Prostate gland (tissue), 2 donors: ENCODE measurements around the gene AUTS2. TPM values are rescaled to one million over a fixed set of nuclear protein-coding genes. Genes with fewer than 3 reads are reported as not detected.

Source experiments
- DNase-seq: peaks from one replicate; pipeline ENCODE4 v3.0.0-alpha.2; 2019; ENCODE audit warnings: low spot score
- H3K27ac ChIP-seq, 2 donors: fragments of 200-600 bp; sonication (generic); 2 replicates each; pipeline ENCODE4 v1.5.1; 2017 to 2019
- H3K27me3 ChIP-seq: fragments of 200-600 bp; sonication (generic); replicated peaks from 2 replicates; pipeline ENCODE4 v1.5.1; 2019; ENCODE audit not compliant: insufficient read depth
- H3K36me3 ChIP-seq, 2 donors: fragments of 200-600 bp; sonication (generic); 1 replicate in 1 of 2; 2 replicates in 1 of 2; pipeline versions ENCODE4 v1.5.1 to v1.8.1; 2017 to 2019
- H3K4me1 ChIP-seq: fragments of 200-600 bp; sonication (generic); replicated peaks from 2 replicates; pipeline ENCODE4 v1.5.1; 2019
- H3K4me3 ChIP-seq, 2 donors: fragments of 200-600 bp; sonication (generic); 2 replicates each; pipeline ENCODE4 v1.5.1; 2017 to 2019
- H3K9me3 ChIP-seq: fragments of 200-600 bp; sonication (generic); 2 replicates; pipeline ENCODE4 v1.5.1; 2017
- POLR2A ChIP-seq: fragments of 450-650 bp; IDR thresholded peaks from one replicate; pipeline ENCODE4 v1.6.1; 2016; ENCODE audit warnings: antibody characterized with exemption, mild to moderate bottlenecking
- POLR2AphosphoS5 ChIP-seq: sonication (generic); formaldehyde crosslinking; IDR thresholded peaks from one replicate; pipeline ENCODE4 v1.6.1; 2017; ENCODE audit warnings: antibody characterized with exemption
- WGBS: methylation state at CpG from one replicate; pipeline ENCODE4 v1.1.5; 2018; 5-methylcytosine and 5-hydroxymethylcytosine counted together
- intact Hi-C: fragments of 100-400 bp; cut with DNase I; formaldehyde crosslinking; loops from one replicate; pipeline ENCODE4 v1.14.2; 2022
- total RNA-seq, 2 donors: library from RNA; depleted of rRNA; stranded (reverse); fragments of >200 nt; gene quantifications; one replicate each; pipeline ENCODE4 v1.1.0, GENCODE V29; 2016
- TF ChIP-seq, protein P1 (sequence below), 4 experiments: fragments of 200-600 bp in 2 of 4; fragments of 450-650 bp in 2 of 4; sonication (generic) in 2 of 4; IDR thresholded peaks; 1 replicate in 3 of 4; 2 replicates in 1 of 4; pipeline ENCODE4 v1.5.1; 2016 to 2019; ENCODE audit warnings: antibody characterized with exemption in 4 of 4, mild to moderate bottlenecking in 2 of 4, moderate library complexity in 2 of 4

The AUTS2 gene
- total RNA-seq, 2 donors from 2014 or later = 25.0 to 55.2 TPM

DNA sequence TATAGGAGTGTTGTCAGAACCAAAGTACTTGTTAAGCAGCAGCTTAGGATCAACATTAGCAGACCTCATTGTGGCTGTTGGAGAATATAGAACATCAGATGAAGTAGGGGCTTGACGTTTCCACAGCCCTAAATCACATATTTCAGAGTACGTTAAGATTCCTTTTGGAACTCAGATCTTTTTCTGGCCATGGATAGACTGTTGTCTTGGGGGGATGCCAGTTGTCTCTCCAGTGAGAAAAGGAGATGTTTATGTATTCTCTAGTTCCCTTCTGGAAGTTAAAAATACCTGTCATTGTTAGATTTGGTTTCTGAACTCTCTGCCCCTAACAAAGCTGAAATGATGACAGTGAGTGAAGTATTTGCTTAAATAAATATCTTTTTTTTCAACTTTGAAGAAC lies 191.3 kb downstream of the AUTS2 start:
- no peaks in the 10 kb centered on the region for H3K36me3 ChIP-seq
- no peak for DNase-seq
- H3K4me1 ChIP-seq = no peaks in the 10 kb centered on the region
- no peak overlapping the region for H3K27ac ChIP-seq
- no peaks in the 10 kb centered on the region for H3K27me3 ChIP-seq
- no peaks in the 10 kb centered on the region for H3K9me3 ChIP-seq
- intact Hi-C loops = loop anchor here (10.0 kb wide), 1 partner anchor 195 kb away; the partner anchor contains the start of gene AUTS2
- no peak for TF ChIP-seq POLR2AphosphoS5
- TF ChIP-seq, protein P1, sequence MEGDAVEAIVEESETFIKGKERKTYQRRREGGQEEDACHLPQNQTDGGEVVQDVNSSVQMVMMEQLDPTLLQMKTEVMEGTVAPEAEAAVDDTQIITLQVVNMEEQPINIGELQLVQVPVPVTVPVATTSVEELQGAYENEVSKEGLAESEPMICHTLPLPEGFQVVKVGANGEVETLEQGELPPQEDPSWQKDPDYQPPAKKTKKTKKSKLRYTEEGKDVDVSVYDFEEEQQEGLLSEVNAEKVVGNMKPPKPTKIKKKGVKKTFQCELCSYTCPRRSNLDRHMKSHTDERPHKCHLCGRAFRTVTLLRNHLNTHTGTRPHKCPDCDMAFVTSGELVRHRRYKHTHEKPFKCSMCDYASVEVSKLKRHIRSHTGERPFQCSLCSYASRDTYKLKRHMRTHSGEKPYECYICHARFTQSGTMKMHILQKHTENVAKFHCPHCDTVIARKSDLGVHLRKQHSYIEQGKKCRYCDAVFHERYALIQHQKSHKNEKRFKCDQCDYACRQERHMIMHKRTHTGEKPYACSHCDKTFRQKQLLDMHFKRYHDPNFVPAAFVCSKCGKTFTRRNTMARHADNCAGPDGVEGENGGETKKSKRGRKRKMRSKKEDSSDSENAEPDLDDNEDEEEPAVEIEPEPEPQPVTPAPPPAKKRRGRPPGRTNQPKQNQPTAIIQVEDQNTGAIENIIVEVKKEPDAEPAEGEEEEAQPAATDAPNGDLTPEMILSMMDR (IDR thresholded peaks at IDR 0.05) = no peak
- no peak for TF ChIP-seq POLR2A
- no peak overlapping the region for H3K4me3 ChIP-seq
- 60% methylated on average over 2 of the region's 2 CpGs for WGBS

DNA sequence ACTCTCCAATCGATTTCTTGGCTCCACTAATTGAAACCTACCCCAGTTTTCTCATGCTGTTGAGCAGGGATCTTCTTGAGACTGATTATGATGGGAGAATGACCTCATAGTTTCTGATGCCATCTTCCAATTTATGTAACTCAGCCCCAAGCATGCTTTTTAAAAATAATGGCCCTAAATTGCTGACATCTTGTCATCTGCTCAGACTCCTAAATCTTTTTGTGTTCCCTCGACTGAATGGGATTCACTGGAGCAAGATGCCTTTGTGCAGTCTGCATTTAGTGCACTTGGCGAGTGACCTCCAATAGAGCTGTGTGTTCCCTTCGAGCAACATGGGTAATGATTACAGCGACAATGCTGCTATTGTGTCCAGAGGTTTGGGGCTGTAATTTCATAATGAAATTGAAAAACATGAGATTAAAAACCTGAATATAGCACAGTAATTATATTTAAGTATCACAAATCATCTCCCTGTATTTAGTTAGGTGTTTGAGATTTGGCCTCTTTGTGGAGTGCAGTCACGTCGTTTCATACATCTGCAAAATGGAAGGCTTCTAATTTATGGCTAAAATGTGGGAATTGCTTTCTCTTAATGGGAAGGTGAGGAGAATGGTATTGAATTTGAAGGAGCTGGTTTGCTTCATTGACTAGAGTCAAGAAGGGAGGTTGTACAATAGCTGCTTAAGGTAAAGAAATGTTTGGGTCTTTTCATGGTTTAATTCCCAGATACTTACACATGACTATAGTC lies 192.9 kb downstream of the AUTS2 start:
- 90% methylated on average over 7 of the region's 7 CpGs for WGBS
- no peaks in the 10 kb centered on the region for H3K27me3 ChIP-seq
- no peak for DNase-seq
- H3K4me3 ChIP-seq = no peak overlapping the region
- H3K4me1 ChIP-seq = no peaks in the 10 kb centered on the region
- no peak overlapping the region for H3K27ac ChIP-seq
- no peaks in the 10 kb centered on the region for H3K9me3 ChIP-seq
- H3K36me3 ChIP-seq = no peaks in the 10 kb centered on the region
- TF ChIP-seq POLR2AphosphoS5 (no peak), POLR2A (no peak)
- TF ChIP-seq, protein P1 (IDR thresholded peaks at IDR 0.05) = no peak
- intact Hi-C loops = no loop called here

DNA sequence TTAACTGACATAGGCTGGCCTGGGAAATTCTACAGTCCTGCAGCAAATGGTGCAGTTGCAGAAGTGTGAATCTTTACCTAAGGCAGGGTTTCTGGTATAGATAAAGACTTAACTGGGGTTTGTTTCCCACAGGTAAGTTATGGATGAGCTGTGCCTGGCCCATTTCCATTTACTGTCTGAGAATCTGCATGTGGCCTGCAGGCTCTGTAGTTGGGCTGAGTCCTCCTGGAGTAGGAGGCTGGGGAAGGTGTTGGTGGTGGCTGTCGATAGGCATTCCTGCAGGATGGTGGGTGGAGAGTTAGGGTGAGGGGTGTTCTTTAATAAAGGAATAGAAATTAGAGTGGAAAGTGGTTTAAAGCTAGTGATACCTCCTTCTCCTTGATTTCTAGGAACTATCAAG lies 193.5 kb downstream of the AUTS2 start:
- intact Hi-C loops = no loop called here
- 96% methylated on average over 1 of the region's 1 CpG for WGBS
- Histone ChIP-seq H3K36me3 (no peaks in the 10 kb centered on the region), H3K9me3 (no peaks in the 10 kb centered on the region), H3K27ac (no peak overlapping the region), H3K4me1 (no peaks in the 10 kb centered on the region), H3K27me3 (no peaks in the 10 kb centered on the region), H3K4me3 (no peak overlapping the region)
- no peak for TF ChIP-seq POLR2A
- no peak for TF ChIP-seq POLR2AphosphoS5
- TF ChIP-seq, protein P1 (IDR thresholded peaks at IDR 0.05) = no peak
- no peak for DNase-seq

DNA sequence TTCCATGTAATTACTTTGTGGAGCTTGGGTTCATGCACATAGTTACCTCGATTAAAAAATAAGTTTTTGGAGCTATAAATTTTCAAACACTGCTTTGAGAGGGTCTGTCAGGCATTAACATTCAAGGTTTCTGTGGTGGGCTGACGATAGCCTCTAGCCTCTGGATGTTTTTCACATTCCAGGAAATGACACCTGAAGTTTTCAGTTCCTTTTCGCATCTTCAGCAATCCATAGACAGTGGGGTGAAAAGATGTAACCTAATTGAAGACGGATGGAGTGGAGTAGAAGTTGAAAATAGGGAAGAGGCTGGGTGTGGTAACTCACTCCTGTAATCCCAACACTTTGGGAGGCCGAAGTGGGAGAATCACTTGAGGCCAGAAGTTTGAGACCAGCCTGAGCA lies 197.7 kb downstream of the AUTS2 start:
- H3K27me3 ChIP-seq = no peaks in the 10 kb centered on the region
- H3K27ac ChIP-seq = no peak overlapping the region
- WGBS = 89% methylated on average over 5 of the region's 5 CpGs
- H3K9me3 ChIP-seq = no peaks in the 10 kb centered on the region
- no peaks in the 10 kb centered on the region for H3K36me3 ChIP-seq
- TF ChIP-seq, protein P1 (IDR thresholded peaks at IDR 0.05) = no peak
- TF ChIP-seq POLR2A (no peak), POLR2AphosphoS5 (no peak)
- H3K4me3 ChIP-seq = no peak overlapping the region
- intact Hi-C loops = no loop called here
- no peak for DNase-seq
- no peaks in the 10 kb centered on the region for H3K4me1 ChIP-seq

DNA sequence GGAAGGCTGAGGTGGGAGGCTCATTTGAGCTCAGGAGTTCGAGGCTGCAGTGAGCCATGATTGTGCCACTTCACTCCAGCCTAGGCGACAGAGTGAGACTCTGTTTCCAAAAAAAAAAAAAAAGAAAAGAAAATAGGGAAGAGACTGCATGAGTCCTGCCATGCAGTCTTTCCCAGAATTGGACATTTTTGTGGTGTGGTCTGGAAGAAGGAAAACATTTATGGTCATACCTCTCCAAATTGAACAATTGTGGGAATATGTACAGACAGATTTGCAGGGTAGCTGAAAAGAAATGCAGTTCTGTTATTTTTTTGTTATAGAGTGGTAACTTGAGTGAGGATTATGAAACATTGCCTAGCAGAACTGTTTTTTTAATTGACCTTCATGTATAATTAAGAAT lies 198.1 kb downstream of the AUTS2 start:
- Histone ChIP-seq H3K4me1 (no peaks in the 10 kb centered on the region), H3K4me3 (no peak overlapping the region), H3K27ac (no peak overlapping the region), H3K9me3 (no peaks in the 10 kb centered on the region), H3K36me3 (no peaks in the 10 kb centered on the region), H3K27me3 (no peaks in the 10 kb centered on the region)
- DNase-seq = no peak
- intact Hi-C loops = no loop called here
- WGBS = 96% methylated on average over 2 of the region's 2 CpGs
- TF ChIP-seq, protein P1 (IDR thresholded peaks at IDR 0.05) = no peak
